ENCODE measurements around the gene LPAR1.

DNA sequence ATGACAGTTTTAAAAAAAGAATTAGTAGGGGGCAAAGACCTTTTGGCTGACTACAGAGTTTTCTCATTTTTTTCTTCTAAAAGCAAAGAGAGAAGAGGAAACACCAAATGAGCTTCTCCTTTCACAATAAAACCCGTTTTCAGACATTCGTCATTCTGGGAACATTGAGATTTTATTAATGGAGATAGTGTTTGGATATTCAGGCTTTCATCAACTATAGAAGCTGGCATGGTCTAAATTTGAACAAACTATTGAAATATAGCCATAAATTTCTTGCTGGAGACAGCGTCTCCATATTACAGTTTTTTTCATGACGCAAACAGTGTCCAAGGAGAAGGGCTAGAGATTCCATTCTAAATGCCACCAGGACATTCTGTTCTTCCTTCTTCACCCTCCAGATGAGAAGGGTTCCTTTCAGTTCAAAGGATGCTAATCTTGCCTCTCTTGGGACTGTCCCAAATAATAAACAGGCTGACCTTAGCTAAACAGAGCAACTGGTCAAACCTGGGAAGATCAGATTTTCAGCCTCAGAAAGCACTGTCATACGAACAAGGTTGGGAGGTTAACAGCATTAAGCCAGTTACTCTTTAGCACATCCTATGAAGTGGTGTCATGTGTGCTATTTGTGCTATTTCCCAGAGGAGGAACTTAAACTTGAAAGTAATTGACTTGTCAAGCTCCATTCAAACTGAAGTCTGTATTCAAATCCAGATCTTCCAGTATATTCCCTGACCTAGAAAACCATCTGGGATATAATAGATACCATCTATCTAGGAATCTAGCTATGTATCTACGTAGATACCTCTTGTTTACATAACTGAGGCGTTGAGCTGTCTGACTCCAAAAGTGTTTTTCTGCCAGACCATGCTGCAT lies 125.6 kb downstream of the LPAR1 start:
- TF ChIP-seq, protein P1, sequence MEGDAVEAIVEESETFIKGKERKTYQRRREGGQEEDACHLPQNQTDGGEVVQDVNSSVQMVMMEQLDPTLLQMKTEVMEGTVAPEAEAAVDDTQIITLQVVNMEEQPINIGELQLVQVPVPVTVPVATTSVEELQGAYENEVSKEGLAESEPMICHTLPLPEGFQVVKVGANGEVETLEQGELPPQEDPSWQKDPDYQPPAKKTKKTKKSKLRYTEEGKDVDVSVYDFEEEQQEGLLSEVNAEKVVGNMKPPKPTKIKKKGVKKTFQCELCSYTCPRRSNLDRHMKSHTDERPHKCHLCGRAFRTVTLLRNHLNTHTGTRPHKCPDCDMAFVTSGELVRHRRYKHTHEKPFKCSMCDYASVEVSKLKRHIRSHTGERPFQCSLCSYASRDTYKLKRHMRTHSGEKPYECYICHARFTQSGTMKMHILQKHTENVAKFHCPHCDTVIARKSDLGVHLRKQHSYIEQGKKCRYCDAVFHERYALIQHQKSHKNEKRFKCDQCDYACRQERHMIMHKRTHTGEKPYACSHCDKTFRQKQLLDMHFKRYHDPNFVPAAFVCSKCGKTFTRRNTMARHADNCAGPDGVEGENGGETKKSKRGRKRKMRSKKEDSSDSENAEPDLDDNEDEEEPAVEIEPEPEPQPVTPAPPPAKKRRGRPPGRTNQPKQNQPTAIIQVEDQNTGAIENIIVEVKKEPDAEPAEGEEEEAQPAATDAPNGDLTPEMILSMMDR (IDR thresholded peaks at IDR 0.05 in 8 of 11, conservative IDR thresholded peaks at IDR 0.05 in 3 of 11) = no peak
- TF ChIP-seq POLR2A (IDR thresholded peaks at IDR 0.05) = no peak
